ENCODE measurements around the gene IGBP1. TPM values are rescaled to one million over a fixed set of nuclear protein-coding genes. Genes with fewer than 3 reads are reported as not detected.
"Not testable (repeated sequence)": the region's sequence is repeated elsewhere in the genome, so short reads cannot be mapped to it uniquely, and the experiment has no call there.

The IGBP1 gene
- total and polyA plus RNA-seq, 4 donors = 65.2 to 79.5 (median 69.8) TPM

- H3K36me3 ChIP-seq (ENCODE audit: control insufficient read depth, insufficient read depth, low read length); H3K4me3 ChIP-seq (ENCODE audit: low read depth, low read length); H3K9me3 ChIP-seq (ENCODE audit: control insufficient read depth, insufficient read depth, low read length); H3K4me1 ChIP-seq (ENCODE audit: control insufficient read depth, insufficient read depth, low read length); DNase-seq (ENCODE audit: low read depth in 4 of 6, low spot score in 6 of 6); H3K27ac ChIP-seq (ENCODE audit: low read depth, low read length); H3K27me3 ChIP-seq (ENCODE audit: control insufficient read depth, insufficient read depth, low read length): not testable (repeated sequence)
- WGBS (ENCODE audit: insufficient coverage) = no CpG with 5 or more reads among the region's 4 CpGs
These were observed 21.7 kb upstream of the IGBP1 start for GRCh38 chrX:70111436-70112026.

- Histone ChIP-seq H3K36me3 (ENCODE audit: control insufficient read depth, insufficient read depth, low read length) (no peaks in the 10 kb centered on the region), H3K27me3 (ENCODE audit: control insufficient read depth, insufficient read depth, low read length) (no peaks in the 10 kb centered on the region), H3K4me3 (ENCODE audit: low read depth, low read length) (no peak overlapping the region), H3K4me1 (ENCODE audit: control insufficient read depth, insufficient read depth, low read length) (no peaks in the 10 kb centered on the region), H3K9me3 (ENCODE audit: control insufficient read depth, insufficient read depth, low read length) (no peaks in the 10 kb centered on the region), H3K27ac (ENCODE audit: low read depth, low read length) (no peak overlapping the region)
- DNase-seq (ENCODE audit: low read depth in 4 of 6, low spot score in 6 of 6) = no peak
These were observed 15.5 kb upstream of the IGBP1 start for GRCh38 chrX:70117738-70118137.

- 90% methylated on average over 12 of the region's 30 CpGs for WGBS (ENCODE audit: insufficient coverage)
- not testable (repeated sequence) for H3K9me3 ChIP-seq (ENCODE audit: control insufficient read depth, insufficient read depth, low read length); H3K36me3 ChIP-seq (ENCODE audit: control insufficient read depth, insufficient read depth, low read length); H3K27me3 ChIP-seq (ENCODE audit: control insufficient read depth, insufficient read depth, low read length); H3K4me1 ChIP-seq (ENCODE audit: control insufficient read depth, insufficient read depth, low read length); DNase-seq (ENCODE audit: low read depth in 4 of 6, low spot score in 6 of 6); H3K4me3 ChIP-seq (ENCODE audit: low read depth, low read length); H3K27ac ChIP-seq (ENCODE audit: low read depth, low read length)
These were observed 10.2 kb upstream of the IGBP1 start for GRCh38 chrX:70123014-70123413.

- Histone ChIP-seq H3K36me3 (ENCODE audit: control insufficient read depth, insufficient read depth, low read length) (no peaks in the 10 kb centered on the region), H3K27me3 (ENCODE audit: control insufficient read depth, insufficient read depth, low read length) (no peaks in the 10 kb centered on the region), H3K4me3 (ENCODE audit: low read depth, low read length) (no peak overlapping the region), H3K4me1 (ENCODE audit: control insufficient read depth, insufficient read depth, low read length) (no peaks in the 10 kb centered on the region), H3K9me3 (ENCODE audit: control insufficient read depth, insufficient read depth, low read length) (no peaks in the 10 kb centered on the region), H3K27ac (ENCODE audit: low read depth, low read length) (no peak overlapping the region)
- WGBS (ENCODE audit: insufficient coverage) = 78% methylated on average over 1 of the region's 2 CpGs
- no peak for DNase-seq (ENCODE audit: low read depth in 4 of 6, low spot score in 6 of 6)
These were observed 8.6 kb upstream of the IGBP1 start for GRCh38 chrX:70124678-70125077.

- no peaks in the 10 kb centered on the region for H3K4me1 ChIP-seq (ENCODE audit: control insufficient read depth, insufficient read depth, low read length)
- 68% methylated on average over 7 of the region's 9 CpGs for WGBS (ENCODE audit: insufficient coverage)
- no peak overlapping the region for H3K27ac ChIP-seq (ENCODE audit: low read depth, low read length)
- H3K9me3 ChIP-seq (ENCODE audit: control insufficient read depth, insufficient read depth, low read length) = no peaks in the 10 kb centered on the region
- H3K4me3 ChIP-seq (ENCODE audit: low read depth, low read length) = no peak overlapping the region
- no peak for DNase-seq (ENCODE audit: low read depth in 4 of 6, low spot score in 6 of 6)
- H3K27me3 ChIP-seq (ENCODE audit: control insufficient read depth, insufficient read depth, low read length) = no peaks in the 10 kb centered on the region
- no peaks in the 10 kb centered on the region for H3K36me3 ChIP-seq (ENCODE audit: control insufficient read depth, insufficient read depth, low read length)
These were observed 5.2 kb upstream of the IGBP1 start for GRCh38 chrX:70128071-70128470.

- H3K4me1 ChIP-seq (ENCODE audit: control insufficient read depth, insufficient read depth, low read length) = peaks cover 7% of the 10 kb centered on the region
- no peaks in the 10 kb centered on the region for H3K9me3 ChIP-seq (ENCODE audit: control insufficient read depth, insufficient read depth, low read length)
- no peaks in the 10 kb centered on the region for H3K36me3 ChIP-seq (ENCODE audit: control insufficient read depth, insufficient read depth, low read length)
- WGBS (ENCODE audit: insufficient coverage) = 20% methylated on average over 1 of the region's 1 CpG
- no peak overlapping the region for H3K27ac ChIP-seq (ENCODE audit: low read depth, low read length)
- no peak for DNase-seq (ENCODE audit: low read depth in 4 of 6, low spot score in 6 of 6)
- no peak overlapping the region for H3K4me3 ChIP-seq (ENCODE audit: low read depth, low read length)
- H3K27me3 ChIP-seq (ENCODE audit: control insufficient read depth, insufficient read depth, low read length) = no peaks in the 10 kb centered on the region
These were observed 3.4 kb upstream of the IGBP1 start for GRCh38 chrX:70129816-70130215.

GRCh38 chrX:70132224-70132623, 1.0 kb upstream of the IGBP1 start:
- no peak overlapping the region for H3K27ac ChIP-seq (ENCODE audit: low read depth, low read length)
- H3K9me3 ChIP-seq (ENCODE audit: control insufficient read depth, insufficient read depth, low read length) = no peaks in the 10 kb centered on the region
- peaks cover 7% of the 10 kb centered on the region for H3K4me1 ChIP-seq (ENCODE audit: control insufficient read depth, insufficient read depth, low read length)
- H3K27me3 ChIP-seq (ENCODE audit: control insufficient read depth, insufficient read depth, low read length) = no peaks in the 10 kb centered on the region
- no peak overlapping the region for H3K4me3 ChIP-seq (ENCODE audit: low read depth, low read length)
- WGBS (ENCODE audit: insufficient coverage) = 88% methylated on average over 2 of the region's 4 CpGs
- DNase-seq (ENCODE audit: low read depth in 4 of 6, low spot score in 6 of 6) = peak in 2 of 6 donors; percentile 1 to 16
- H3K36me3 ChIP-seq (ENCODE audit: control insufficient read depth, insufficient read depth, low read length) = no peaks in the 10 kb centered on the region

GRCh38 chrX:70132877-70133302, 357 bp upstream of the IGBP1 start:
- Histone ChIP-seq H3K9me3 (ENCODE audit: control insufficient read depth, insufficient read depth, low read length) (no peaks in the 10 kb centered on the region), H3K36me3 (ENCODE audit: control insufficient read depth, insufficient read depth, low read length) (peaks cover 1% of the 10 kb centered on the region), H3K27me3 (ENCODE audit: control insufficient read depth, insufficient read depth, low read length) (no peaks in the 10 kb centered on the region), H3K4me3 (ENCODE audit: low read depth, low read length) (peak overlapping the region; percentile 82), H3K27ac (ENCODE audit: low read depth, low read length) (peak overlapping the region; percentile 91), H3K4me1 (ENCODE audit: control insufficient read depth, insufficient read depth, low read length) (peaks cover 7% of the 10 kb centered on the region)
- 29% methylated on average over 7 of the region's 8 CpGs for WGBS (ENCODE audit: insufficient coverage)
- no peak for DNase-seq (ENCODE audit: low read depth in 4 of 6, low spot score in 6 of 6)

GRCh38 chrX:70134116-70134477, 850 bp downstream of the IGBP1 start:
- no peak for DNase-seq (ENCODE audit: low read depth in 4 of 6, low spot score in 6 of 6)
- peaks cover 2% of the 10 kb centered on the region for H3K36me3 ChIP-seq (ENCODE audit: control insufficient read depth, insufficient read depth, low read length)
- no peaks in the 10 kb centered on the region for H3K27me3 ChIP-seq (ENCODE audit: control insufficient read depth, insufficient read depth, low read length)
- WGBS (ENCODE audit: insufficient coverage) = 18% methylated on average over 11 of the region's 12 CpGs
- H3K27ac ChIP-seq (ENCODE audit: low read depth, low read length) = no peak overlapping the region
- no peaks in the 10 kb centered on the region for H3K9me3 ChIP-seq (ENCODE audit: control insufficient read depth, insufficient read depth, low read length)
- H3K4me3 ChIP-seq (ENCODE audit: low read depth, low read length) = peak overlapping the region; percentile 82
- peaks cover 7% of the 10 kb centered on the region for H3K4me1 ChIP-seq (ENCODE audit: control insufficient read depth, insufficient read depth, low read length)

- DNase-seq (ENCODE audit: low read depth in 4 of 6, low spot score in 6 of 6) = no peak
- H3K4me3 ChIP-seq (ENCODE audit: low read depth, low read length) = no peak overlapping the region
- H3K27me3 ChIP-seq (ENCODE audit: control insufficient read depth, insufficient read depth, low read length) = no peaks in the 10 kb centered on the region
- H3K9me3 ChIP-seq (ENCODE audit: control insufficient read depth, insufficient read depth, low read length) = no peaks in the 10 kb centered on the region
- no peak overlapping the region for H3K27ac ChIP-seq (ENCODE audit: low read depth, low read length)
- peaks cover 7% of the 10 kb centered on the region for H3K4me1 ChIP-seq (ENCODE audit: control insufficient read depth, insufficient read depth, low read length)
- H3K36me3 ChIP-seq (ENCODE audit: control insufficient read depth, insufficient read depth, low read length) = peaks cover 2% of the 10 kb centered on the region
- no CpG with 5 or more reads among the region's 2 CpGs for WGBS (ENCODE audit: insufficient coverage)
These were observed 5.4 kb downstream of the IGBP1 start for GRCh38 chrX:70138622-70139021.

Measured in spinal cord (tissue), 10 donors.